RWPE1 (cell line): Measurements from ENCODE around the gene COPZ1.

ENCODE experiments used
- CTCF ChIA-PET: fragments of 350-600 bp; sonication (Branson Sonifier 250); formaldehyde crosslinking; extraction: SDS; loops from one replicate; lab custom pipeline; 2021; lab: Yijun Ruan, JAX
- POLR2A ChIA-PET: fragments of 400-600 bp; formaldehyde crosslinking; extraction: SDS; loops from one replicate; lab custom pipeline; 2020; ENCODE audit warnings: antibody characterized with exemption; ENCODE audit not compliant: low non-redundant PET; lab: Yijun Ruan, JAX
- DNase-seq: peaks from one replicate; pipeline ENCODE4 v3.0.0; 2012; ENCODE audit warnings: low spot score
- H3K27ac ChIP-seq: fragments of 450-650 bp; 2 replicates; pipeline ENCODE4 v1.5.1; 2017
- TF ChIP-seq, protein P1 (sequence below): fragments of 450-650 bp; conservative IDR thresholded peaks from 2 replicates; pipeline ENCODE4 v1.5.1; 2017; ENCODE audit warnings: low read depth, mild to moderate bottlenecking

COPZ1 gene

DNA sequence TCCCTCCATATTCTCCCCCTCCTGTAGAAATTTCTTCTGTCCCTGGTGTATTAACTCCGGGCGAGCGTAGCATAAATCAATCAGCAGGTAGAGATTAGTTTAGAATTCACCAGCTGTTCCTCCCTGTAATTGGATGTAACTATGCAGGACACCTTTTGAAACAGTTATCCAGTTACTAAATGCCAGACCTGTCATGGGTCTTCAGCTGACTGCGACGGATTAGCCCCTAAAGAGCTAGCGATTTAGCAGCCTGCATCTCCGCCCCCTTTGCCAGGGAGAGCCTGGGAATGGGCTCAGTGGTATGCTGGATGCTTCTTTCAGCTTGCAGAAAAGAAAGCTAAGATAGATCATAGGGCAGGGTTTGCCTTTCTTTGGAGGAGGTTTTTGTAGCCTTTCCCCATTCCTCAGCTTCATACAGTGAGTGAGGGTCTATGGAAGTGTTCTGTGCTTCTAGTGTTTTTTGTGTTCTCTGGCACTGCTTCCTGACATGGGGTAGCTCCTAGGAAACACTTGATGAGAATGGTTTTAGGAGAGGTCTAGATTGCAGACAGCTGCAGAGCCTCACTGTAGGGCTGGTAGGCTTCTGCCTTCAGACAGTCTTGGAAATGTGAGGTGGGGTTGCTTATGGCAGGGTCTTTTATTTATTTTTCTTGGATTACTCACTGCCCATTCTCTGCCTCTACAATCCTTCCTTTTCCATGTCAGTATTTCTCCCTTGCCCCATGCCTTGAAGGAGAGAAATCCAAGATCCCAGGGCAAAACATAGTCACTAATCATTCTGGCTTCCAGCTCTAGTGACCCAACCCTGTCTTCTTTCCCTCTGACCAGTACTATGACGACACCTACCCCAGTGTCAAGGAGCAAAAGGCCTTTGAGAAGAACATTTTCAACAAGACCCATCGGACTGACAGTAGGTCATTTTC is 16.7 kb downstream of the COPZ1 start:
- CTCF ChIA-PET, result no interaction called here
- DNase-seq, result no peak

DNA sequence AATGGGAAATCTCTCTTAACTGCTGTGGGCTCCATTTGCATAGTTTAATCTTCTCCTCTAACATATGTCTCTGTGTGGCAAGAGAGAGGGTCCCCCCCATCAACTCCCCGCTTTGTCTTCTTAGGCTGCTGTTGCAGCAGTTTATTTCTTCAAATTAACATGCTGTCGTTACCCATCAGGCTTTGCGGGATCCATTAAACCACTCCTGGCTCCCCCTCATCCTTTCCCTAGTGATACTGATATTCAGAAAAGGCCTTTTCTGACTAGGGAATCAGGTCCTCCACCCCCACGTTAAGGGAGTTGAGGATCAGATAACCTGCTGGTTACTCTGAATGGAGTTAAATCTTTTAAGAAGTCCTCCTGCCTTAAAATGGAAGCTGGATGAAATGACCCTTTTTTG is 24.1 kb downstream of the COPZ1 start:
- ChIA-PET POLR2A (no interaction called here), CTCF (interaction anchor here (0.9 kb wide), 1 partner anchor 13 kb away, joined by 3 read pairs; no protein-coding TSS in a partner anchor)
- DNase-seq, result no peak
- TF ChIP-seq, protein P1, sequence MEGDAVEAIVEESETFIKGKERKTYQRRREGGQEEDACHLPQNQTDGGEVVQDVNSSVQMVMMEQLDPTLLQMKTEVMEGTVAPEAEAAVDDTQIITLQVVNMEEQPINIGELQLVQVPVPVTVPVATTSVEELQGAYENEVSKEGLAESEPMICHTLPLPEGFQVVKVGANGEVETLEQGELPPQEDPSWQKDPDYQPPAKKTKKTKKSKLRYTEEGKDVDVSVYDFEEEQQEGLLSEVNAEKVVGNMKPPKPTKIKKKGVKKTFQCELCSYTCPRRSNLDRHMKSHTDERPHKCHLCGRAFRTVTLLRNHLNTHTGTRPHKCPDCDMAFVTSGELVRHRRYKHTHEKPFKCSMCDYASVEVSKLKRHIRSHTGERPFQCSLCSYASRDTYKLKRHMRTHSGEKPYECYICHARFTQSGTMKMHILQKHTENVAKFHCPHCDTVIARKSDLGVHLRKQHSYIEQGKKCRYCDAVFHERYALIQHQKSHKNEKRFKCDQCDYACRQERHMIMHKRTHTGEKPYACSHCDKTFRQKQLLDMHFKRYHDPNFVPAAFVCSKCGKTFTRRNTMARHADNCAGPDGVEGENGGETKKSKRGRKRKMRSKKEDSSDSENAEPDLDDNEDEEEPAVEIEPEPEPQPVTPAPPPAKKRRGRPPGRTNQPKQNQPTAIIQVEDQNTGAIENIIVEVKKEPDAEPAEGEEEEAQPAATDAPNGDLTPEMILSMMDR, result no peak
- no peak overlapping the region for H3K27ac ChIP-seq

More for the DNA sequence above, 16.7 kb downstream of the COPZ1 start:
- TF ChIP-seq, protein P1, result no peak
- POLR2A ChIA-PET, result no interaction called here
- no peak overlapping the region for H3K27ac ChIP-seq

DNA sequence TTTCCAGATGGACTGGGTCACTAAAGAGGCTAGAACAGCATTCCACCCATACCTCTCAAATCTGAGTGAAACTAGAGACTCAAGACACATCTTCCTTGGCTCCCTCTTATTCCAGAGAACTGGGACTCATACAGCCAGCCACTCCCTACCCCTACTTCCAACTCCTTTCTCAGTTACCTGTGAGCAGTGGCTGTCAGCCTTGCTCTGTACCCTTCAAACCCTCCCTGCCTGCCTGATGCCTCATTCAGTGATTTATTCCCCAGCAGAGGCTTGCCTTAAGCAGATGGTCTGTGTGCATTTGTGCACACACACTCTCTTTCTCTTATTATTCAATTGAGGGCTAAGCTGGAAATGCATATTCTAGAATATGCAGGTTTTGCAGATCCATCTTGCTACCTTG is 24.7 kb downstream of the COPZ1 start:
- CTCF ChIA-PET, result interaction anchor here (0.9 kb wide), 1 partner anchor 13 kb away, joined by 3 read pairs; no protein-coding TSS in a partner anchor
- H3K27ac ChIP-seq, result no peak overlapping the region
- TF ChIP-seq, protein P1, result no peak
- POLR2A ChIA-PET, result no interaction called here
- DNase-seq, result no peak

DNA sequence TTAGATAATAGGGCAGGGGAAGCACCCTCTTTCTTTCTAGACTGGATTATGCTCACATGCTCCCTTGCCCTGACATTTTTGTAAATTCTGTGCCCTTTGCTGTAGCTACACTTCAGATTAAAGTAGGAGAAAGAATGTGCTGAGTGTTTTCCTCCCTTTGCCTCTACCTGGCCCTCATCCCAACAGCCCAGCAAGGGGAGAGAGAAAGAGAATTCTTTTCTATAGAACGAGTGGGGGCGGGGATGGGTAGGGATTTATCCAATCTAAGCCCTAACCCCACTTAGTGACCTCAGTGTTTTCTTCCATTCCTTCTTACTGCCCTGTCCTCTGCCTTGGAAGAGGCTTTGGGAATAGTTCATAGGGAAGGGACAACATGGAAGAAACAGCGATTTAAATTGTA is 25.8 kb downstream of the COPZ1 start:
- TF ChIP-seq, protein P1, result no peak
- CTCF ChIA-PET, result interaction anchor here (0.6 kb wide), 1 partner anchor 82 kb away, joined by 3 read pairs; no protein-coding TSS in a partner anchor
- H3K27ac ChIP-seq, result no peak overlapping the region
- POLR2A ChIA-PET, result no interaction called here
- no peak for DNase-seq

DNA sequence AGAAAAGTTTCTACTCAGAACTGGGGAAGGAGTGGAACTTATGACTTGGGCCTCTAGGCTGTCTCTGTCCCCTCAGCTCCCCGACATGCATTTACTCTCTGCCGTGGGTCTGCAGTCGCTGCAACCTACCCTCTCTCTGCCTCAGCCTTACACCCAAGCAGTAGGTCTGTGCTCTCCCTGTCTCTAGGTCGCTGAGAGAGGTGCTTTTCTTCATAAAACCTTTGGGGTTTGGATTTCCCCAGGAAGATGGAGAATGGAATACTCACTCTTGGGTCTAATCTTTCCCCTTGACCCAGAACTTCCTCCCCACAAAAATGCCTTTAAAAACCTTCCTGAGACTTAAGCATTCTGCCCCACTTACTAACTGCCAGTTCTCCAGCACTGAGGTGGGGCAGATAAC is 26.4 kb downstream of the COPZ1 start:
- TF ChIP-seq, protein P1, result no peak
- DNase-seq, result no peak
- CTCF ChIA-PET, result no interaction called here
- POLR2A ChIA-PET, result no interaction called here
- H3K27ac ChIP-seq, result peak overlapping the region; percentile 27; the same call in 1 of the 2 replicates

DNA sequence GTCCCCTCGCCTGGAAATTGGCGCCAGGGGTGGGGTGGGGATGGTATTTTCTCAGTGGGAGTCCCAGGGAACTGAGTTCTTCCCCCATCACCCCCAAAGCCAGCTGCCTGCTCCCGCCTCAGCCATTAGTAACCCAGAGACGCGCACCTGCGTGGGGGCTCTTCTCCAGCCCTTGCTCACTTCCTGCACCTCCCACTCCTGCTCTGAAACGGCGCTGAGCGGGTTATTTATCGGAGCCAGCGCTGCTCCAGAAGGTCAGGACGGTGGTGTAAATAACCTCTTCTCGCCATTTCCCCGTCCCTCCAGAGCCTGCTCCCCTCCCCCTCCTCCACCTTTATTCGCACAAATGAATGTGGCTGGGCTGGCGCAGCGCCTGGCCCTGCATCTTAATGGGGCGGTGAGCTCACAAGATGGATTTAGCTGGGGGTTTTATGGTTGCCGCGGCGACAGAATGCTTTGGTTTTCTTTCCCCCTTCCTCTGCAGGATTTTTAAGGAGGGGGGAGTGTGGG is 27.1 kb downstream of the COPZ1 start:
- no peak for DNase-seq
- TF ChIP-seq, protein P1, result no peak
- POLR2A ChIA-PET, result no interaction called here
- H3K27ac ChIP-seq, result peak overlapping the region; percentile 81
- CTCF ChIA-PET, result no interaction called here
